ENCODE results near the gene CD99L2. TPM values are rescaled to one million over a fixed set of nuclear protein-coding genes. Genes with fewer than 3 reads are reported as not detected.

CD99L2 gene
- total RNA-seq, 1 experiment from 2014 or later = 9.4 TPM

GRCh38 chrX:150913511-150913910 lies 15.0 kb upstream of the CD99L2 start (continued):
- TF ChIP-seq GTF2I (CRISPR knock-in tag; conservative IDR thresholded peaks at IDR 0.05) (no peak), HMGA2 (CRISPR knock-in tag; IDR thresholded peaks at IDR 0.05) (no peak), ZNF423 (CRISPR knock-in tag; IDR thresholded peaks at IDR 0.05) (no peak), KAT7 (CRISPR knock-in tag; IDR thresholded peaks at IDR 0.05; ENCODE audit: borderline replicate concordance) (no peak)

GRCh38 chrX:150907474-150907873 lies 9.0 kb upstream of the CD99L2 start:
- POLR2A ChIA-PET = no interaction called here
- H3K9me3 Mint-ChIP-seq = no peaks in the 10 kb centered on the region

DNA sequence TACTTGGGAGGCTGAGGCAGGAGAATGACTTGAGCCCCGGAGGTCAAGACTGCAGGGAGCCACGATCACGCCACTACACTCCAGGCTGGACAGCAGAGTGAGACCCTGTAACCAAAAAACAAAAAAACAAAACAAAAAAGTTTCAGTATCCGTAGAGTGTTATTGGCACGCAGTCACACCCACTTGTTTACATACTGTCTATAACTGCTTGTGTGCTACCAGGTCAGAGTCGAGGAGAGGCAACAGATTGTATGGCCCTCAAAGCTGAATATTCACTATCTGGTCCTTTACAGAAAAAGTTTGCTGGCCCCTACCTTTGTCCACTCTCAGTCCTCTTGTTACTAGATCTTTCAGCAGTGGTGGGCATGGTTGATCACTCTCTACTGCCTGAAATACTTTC lies 8.2 kb upstream of the CD99L2 start:
- no peaks in the 10 kb centered on the region for H3K36me3 Mint-ChIP-seq
- no peaks in the 10 kb centered on the region for H3K27me3 Mint-ChIP-seq (ENCODE audit: low read depth)

More at GRCh38 chrX:150907474-150907873, 9.0 kb upstream of the CD99L2 start:
- Mint-ChIP-seq H3K27ac (no peak overlapping the region), H3K4me3 (no peak overlapping the region), H3K4me1 (peaks cover 29% of the 10 kb centered on the region), H3K27me3 (ENCODE audit: low read depth) (no peaks in the 10 kb centered on the region), H3K36me3 (no peaks in the 10 kb centered on the region)
- CTCF ChIA-PET = no interaction called here
- ATAC-seq = no peak
- DNase-seq (ENCODE audit: low spot score) = no peak
- TF ChIP-seq ZNF512 (CRISPR knock-in tag; IDR thresholded peaks at IDR 0.05; ENCODE audit: borderline replicate concordance) (no peak), CREB1 (CRISPR knock-in tag; IDR thresholded peaks at IDR 0.05) (no peak), SMAD4 (CRISPR knock-in tag; IDR thresholded peaks at IDR 0.05) (no peak), ZNF138 (CRISPR knock-in tag; conservative IDR thresholded peaks at IDR 0.05) (no peak), E2F5 (CRISPR knock-in tag; IDR thresholded peaks at IDR 0.05) (no peak), NFE2L1 (CRISPR knock-in tag; IDR thresholded peaks at IDR 0.05) (no peak), TEAD1 (CRISPR knock-in tag; IDR thresholded peaks at IDR 0.05) (no peak), NR1H2 (CRISPR knock-in tag; IDR thresholded peaks at IDR 0.05) (no peak), FOXJ3 (CRISPR knock-in tag; IDR thresholded peaks at IDR 0.05; ENCODE audit: borderline replicate concordance) (no peak), KAT7 (CRISPR knock-in tag; IDR thresholded peaks at IDR 0.05; ENCODE audit: borderline replicate concordance) (no peak), FOXP4 (CRISPR knock-in tag; IDR thresholded peaks at IDR 0.05) (no peak)
- TF ChIP-seq, protein P1, sequence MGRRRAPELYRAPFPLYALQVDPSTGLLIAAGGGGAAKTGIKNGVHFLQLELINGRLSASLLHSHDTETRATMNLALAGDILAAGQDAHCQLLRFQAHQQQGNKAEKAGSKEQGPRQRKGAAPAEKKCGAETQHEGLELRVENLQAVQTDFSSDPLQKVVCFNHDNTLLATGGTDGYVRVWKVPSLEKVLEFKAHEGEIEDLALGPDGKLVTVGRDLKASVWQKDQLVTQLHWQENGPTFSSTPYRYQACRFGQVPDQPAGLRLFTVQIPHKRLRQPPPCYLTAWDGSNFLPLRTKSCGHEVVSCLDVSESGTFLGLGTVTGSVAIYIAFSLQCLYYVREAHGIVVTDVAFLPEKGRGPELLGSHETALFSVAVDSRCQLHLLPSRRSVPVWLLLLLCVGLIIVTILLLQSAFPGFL (CRISPR knock-in tag; IDR thresholded peaks at IDR 0.05; ENCODE audit: borderline replicate concordance) = no peak
- TF ChIP-seq, protein P2, sequence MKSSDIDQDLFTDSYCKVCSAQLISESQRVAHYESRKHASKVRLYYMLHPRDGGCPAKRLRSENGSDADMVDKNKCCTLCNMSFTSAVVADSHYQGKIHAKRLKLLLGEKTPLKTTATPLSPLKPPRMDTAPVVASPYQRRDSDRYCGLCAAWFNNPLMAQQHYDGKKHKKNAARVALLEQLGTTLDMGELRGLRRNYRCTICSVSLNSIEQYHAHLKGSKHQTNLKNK (CRISPR knock-in tag; IDR thresholded peaks at IDR 0.05) = no peak

More for the DNA sequence above, 8.2 kb upstream of the CD99L2 start:
- Mint-ChIP-seq H3K27ac (no peak overlapping the region), H3K4me3 (no peak overlapping the region), H3K9me3 (no peaks in the 10 kb centered on the region), H3K4me1 (peaks cover 33% of the 10 kb centered on the region)
- DNase-seq (ENCODE audit: low spot score) (no peak), ATAC-seq (no peak)
- TF ChIP-seq FOXJ3 (CRISPR knock-in tag; IDR thresholded peaks at IDR 0.05; ENCODE audit: borderline replicate concordance) (no peak), ZBTB43 (CRISPR knock-in tag; IDR thresholded peaks at IDR 0.05) (no peak)
- POLR2A ChIA-PET = no interaction called here
- CTCF ChIA-PET = no interaction called here
